Pancreas (tissue), 10 donors: ENCODE results near the gene SELENON. TPM values are rescaled to one million over a fixed set of nuclear protein-coding genes. Genes with fewer than 3 reads are reported as not detected.

Experiments
- ATAC-seq, 4 donors: fragments of 200-7000 bp; cut with Tn5 transposase; one replicate each; pipeline versions ENCODE4 v1.8.0 to v1.9.1; 2020; ENCODE audit warnings: mild to moderate bottlenecking in 4 of 4, moderate library complexity in 4 of 4
- DNase-seq, 6 donors: peaks; one replicate each; pipeline ENCODE4 v3.0.0-alpha.2; 2020
- FAIRE-seq: peaks from 2 replicates; lab custom pipeline; 2012; peaks lifted over from hg19 to GRCh38; lab: Jason Lieb, UNC
- H3K27ac ChIP-seq, 4 donors: fragments of 200-600 bp; sonication (generic); 1 replicate in 3 of 4; 2 replicates in 1 of 4; pipeline versions ENCODE4 v1.5.0 to v1.8.0; 2020
- H3K27me3 ChIP-seq, 4 donors: fragments of 200-600 bp; one replicate each; pipeline ENCODE4 v1.8.0; 2021
- H3K36me3 ChIP-seq, 3 donors: fragments of 200-600 bp; sonication (generic) in 1 of 3; one replicate each; pipeline versions ENCODE4 v1.5.0 to v1.8.0; 2020 to 2021
- H3K4me1 ChIP-seq, 3 donors: fragments of 200-600 bp; one replicate each; pipeline ENCODE4 v1.8.0; 2021
- H3K4me3 ChIP-seq, 4 donors: fragments of 200-600 bp; sonication (generic) in 2 of 4; one replicate each; pipeline versions ENCODE4 v1.5.0 to v1.8.0; 2020 to 2021
- H3K9me3 ChIP-seq, 4 donors: fragments of 200-600 bp; one replicate each; pipeline ENCODE4 v1.8.0; 2021
- CTCF ChIP-seq, 4 donors: fragments of 200-600 bp; sonication (generic) in 3 of 4; IDR thresholded peaks; one replicate each; pipeline versions ENCODE4 v1.5.0 to v1.8.0; 2021; ENCODE audit warnings: antibody characterized with exemption in 4 of 4
- WGBS, 2 donors: extraction: QIAGEN DNeasy Blood & Tissue Kit; methylation state at CpG; one replicate each; pipeline ENCODE4 v1.1.7; 2013; 5-methylcytosine and 5-hydroxymethylcytosine counted together
- intact Hi-C, 3 donors: fragments of 100-400 bp; cut with DNase I; formaldehyde crosslinking; loops; one replicate each; pipeline versions ENCODE4 v1.11.1 to v1.14.2; 2022
- polyA plus RNA-seq, 2 donors: library from polyadenylated mRNA; stranded (reverse); fragments of 200-250 nt; gene quantifications; one replicate each; pipeline ENCODE4 v1.2.3, GENCODE V29; 2013
- total RNA-seq, 6 donors: library from RNA; stranded (reverse); fragmentation: NEBNext Ultra II Directional in 4 of 6; extraction: Animal tissue kit (Norgen Biotek cat#: 25700) in 4 of 6; gene quantifications; one replicate each; pipeline versions ENCODE4 v1.2.1 to v1.2.4, GENCODE V29; 2021 to 2023
- donor health status: healthy with polysubstance abuse.
- donor health status: DM: no; HTN: no; CAD: no; lungs with moderate emphysema.
- donor health status: DM: no; HTN: no; CAD: no.
- donor health status: control.
- donor health status: control.
- donor health status: Bipolar disorder and iron deficiency.
- donor health status: DM: yes; HTN: yes; CAD: no.
- donor health status: DM: no; HTN: no; CAD: no.
- donor health status: DM: no; HTN: no; CAD: no.
- donor health status: DM: yes; HTN: yes; CAD: no.

SELENON gene
- total and polyA plus RNA-seq, 8 donors: 27.8 to 48.3 (median 37.9) TPM

DNA sequence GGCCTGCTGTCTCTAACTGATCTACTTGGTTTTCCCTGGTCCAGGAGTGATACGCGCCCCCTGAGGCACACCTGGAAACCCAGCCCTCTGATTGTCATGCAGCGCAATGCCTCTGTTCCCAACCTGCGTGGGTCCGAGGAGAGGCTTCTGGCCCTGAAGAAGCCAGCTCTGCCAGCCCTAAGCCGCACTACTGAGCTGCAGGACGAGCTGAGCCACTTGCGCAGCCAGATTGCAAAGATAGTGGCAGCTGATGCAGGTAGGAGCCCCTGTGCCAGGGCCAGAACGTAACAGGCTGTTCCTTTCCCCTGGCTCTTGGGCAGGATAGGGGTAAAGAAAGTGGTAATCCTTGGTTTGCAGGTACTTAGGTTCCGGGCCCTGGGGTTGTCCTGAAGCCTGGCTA lies 26.6 kb downstream of the SELENON start:
- intact Hi-C loops: no loop called here
- WGBS, 2 donors: 93% methylated on average over 10 of the region's 10 CpGs
- FAIRE-seq: no peak

GRCh38 chr1:25828491-25828890 lies 28.5 kb downstream of the SELENON start:
- intact Hi-C loops: no loop called here
- Histone ChIP-seq H3K36me3 (peaks cover 7 to 40% (median 27%) of the 10 kb centered on the region in 3 donors), H3K27me3 (no peaks in the 10 kb centered on the region), H3K4me3 (no peak overlapping the region), H3K27ac (peak overlapping the region in 1 of 4 donors; percentile 34), H3K4me1 (peaks cover 0 to 17% (median 6%) of the 10 kb centered on the region in 3 donors), H3K9me3 (no peaks in the 10 kb centered on the region)
- no peak for ATAC-seq
- no peak for FAIRE-seq
- no peak for TF ChIP-seq CTCF (IDR thresholded peaks at IDR 0.05)
- DNase-seq: no peak
- 60 to 62% methylated on average over 3 of the region's 3 CpGs for WGBS, 2 donors

More for the DNA sequence above, 26.6 kb downstream of the SELENON start:
- Histone ChIP-seq H3K9me3 (no peaks in the 10 kb centered on the region), H3K27ac (no peak overlapping the region), H3K36me3 (peaks cover 7 to 27% (median 20%) of the 10 kb centered on the region in 3 donors), H3K4me1 (peaks cover 3 to 13% (median 12%) of the 10 kb centered on the region in 3 donors), H3K4me3 (no peak overlapping the region), H3K27me3 (no peaks in the 10 kb centered on the region)
- no peak for TF ChIP-seq CTCF (IDR thresholded peaks at IDR 0.05)
- ATAC-seq: no peak
- no peak for DNase-seq

GRCh38 chr1:25829046-25829445 lies 29.1 kb downstream of the SELENON start:
- peak overlapping the region in 2 of 4 donors; percentile 22 to 34 for H3K27ac ChIP-seq
- H3K4me3 ChIP-seq: no peak overlapping the region
- no peak for TF ChIP-seq CTCF (IDR thresholded peaks at IDR 0.05)
- 31 to 42% methylated on average over 1 of the region's 1 CpG for WGBS, 2 donors
- no peaks in the 10 kb centered on the region for H3K9me3 ChIP-seq
- no peaks in the 10 kb centered on the region for H3K27me3 ChIP-seq
- intact Hi-C loops: no loop called here
- ATAC-seq (peak in 3 of 4 donors; percentile 55 to 82 (median 74)), FAIRE-seq (no peak), DNase-seq (no peak)
- H3K36me3 ChIP-seq: peaks cover 7 to 40% (median 29%) of the 10 kb centered on the region in 3 donors
- H3K4me1 ChIP-seq: peaks cover 0 to 17% (median 6%) of the 10 kb centered on the region in 3 donors

GRCh38 chr1:25831569-25832196 lies 31.7 kb downstream of the SELENON start:
- Histone ChIP-seq H3K27me3 (no peaks in the 10 kb centered on the region), H3K4me1 (peaks cover 0 to 18% (median 6%) of the 10 kb centered on the region in 3 donors), H3K9me3 (no peaks in the 10 kb centered on the region), H3K27ac (peak overlapping the region in 2 of 4 donors; percentile 2 to 24), H3K36me3 (peaks cover 4 to 38% (median 26%) of the 10 kb centered on the region in 3 donors), H3K4me3 (no peak overlapping the region)
- no peak for TF ChIP-seq CTCF (IDR thresholded peaks at IDR 0.05)
- WGBS, 2 donors: 30 to 33% methylated on average over 5 of the region's 5 CpGs
- FAIRE-seq: no peak
- intact Hi-C loops: loop anchor here (10.0 kb wide), 2 partner anchors 163 to 173 kb away; partner anchors contain the start of gene PAFAH2 (in 1 of the 3)
- no peak for DNase-seq
- peak in 1 of 4 donors; percentile 11 for ATAC-seq
